ENCODE results near the gene NMNAT2. TPM values are rescaled to one million over a fixed set of nuclear protein-coding genes. Genes with fewer than 3 reads are reported as not detected.

The NMNAT2 gene
- total RNA-seq, 4 donors from 2014 or later = 0.60 to 1.7 (median 0.92) TPM

GRCh38 chr1:183199304-183199703 lies 218.9 kb downstream of the NMNAT2 start:
- Histone ChIP-seq H3K36me3 (no peaks in the 10 kb centered on the region), H3K4me3 (no peak overlapping the region), H3K27ac (no peak overlapping the region), H3K9me3 (no peaks in the 10 kb centered on the region), H3K27me3 (no peaks in the 10 kb centered on the region), H3K4me1 (no peaks in the 10 kb centered on the region)
- TF ChIP-seq EP300 (IDR thresholded peaks at IDR 0.05) (no peak), POLR2A (IDR thresholded peaks at IDR 0.05) (no peak), CTCF (IDR thresholded peaks at IDR 0.05) (no peak)
- WGBS, 2 donors = 93 to 99% methylated on average over 3 of the region's 3 CpGs
- no peak for DNase-seq (ENCODE audit: low spot score in 2 of 2)

GRCh38 chr1:183198463-183198862 lies 219.7 kb downstream of the NMNAT2 start:
- WGBS, 2 donors = 61 to 68% methylated on average over 9 of the region's 9 CpGs
- H3K27ac ChIP-seq = no peak overlapping the region
- no peak for DNase-seq (ENCODE audit: low spot score in 2 of 2)
- no peaks in the 10 kb centered on the region for H3K36me3 ChIP-seq
- TF ChIP-seq CTCF (IDR thresholded peaks at IDR 0.05) (no peak), POLR2A (IDR thresholded peaks at IDR 0.05) (no peak), EP300 (IDR thresholded peaks at IDR 0.05) (no peak)
- no peak overlapping the region for H3K4me3 ChIP-seq
- no peaks in the 10 kb centered on the region for H3K9me3 ChIP-seq
- no peaks in the 10 kb centered on the region for H3K4me1 ChIP-seq
- H3K27me3 ChIP-seq = no peaks in the 10 kb centered on the region

Other genes starting within 250 kb of the NMNAT2 start
- gene LAMC2, start 232.1 kb downstream of the NMNAT2 start, total RNA-seq = 10 to 100 TPM in 2 of 4 donors, 1 to 10 TPM in 2; 4.5 to 11.9 (median 8.1) TPM
- gene SMG7, start 54.1 kb upstream of the NMNAT2 start, total RNA-seq = 10 to 100 TPM; 40.4 to 56.6 (median 51.1) TPM
- 10 to 100 TPM in 3 of 4 donors, 1 to 10 TPM in 1; 9.6 to 21.0 (median 17.1) TPM for gene NCF2, start 172.1 kb upstream of the NMNAT2 start, total RNA-seq
- 100 to 1,000 TPM in 1 of 4 donors, 10 to 100 TPM in 3; 71.8 to 102 (median 78.7) TPM for gene ARPC5, start 217.4 kb upstream of the NMNAT2 start, total RNA-seq
- gene APOBEC4, start 234.9 kb upstream of the NMNAT2 start, total RNA-seq = not detected